Measurements from ENCODE around the gene RAB3IL1. TPM values are rescaled to one million over a fixed set of nuclear protein-coding genes. Genes with fewer than 3 reads are reported as not detected.
A peak's percentile ranks its signal among the peaks of the same experiment; 100 is the strongest.
"Not testable (repeated sequence)": the region's sequence is repeated elsewhere in the genome, so short reads cannot be mapped to it uniquely, and the experiment has no call there.

RAB3IL1 gene
- total RNA-seq, 1 donor from 2014 or later: 9.4 TPM

GRCh38 chr11:61954851-61955421 lies 37.6 kb upstream of the RAB3IL1 start:
- DNase-seq (ENCODE audit: low spot score): peak; percentile 93
- intact Hi-C loops (cut with DNase I): loop anchor here (10.0 kb wide), 1 partner anchor 100 kb away; no protein-coding TSS in a partner anchor

- no peak for DNase-seq (ENCODE audit: low spot score)
- intact Hi-C loops (cut with DNase I): loop anchor here (10.0 kb wide), 1 partner anchor 101 kb away; no protein-coding TSS in a partner anchor
These were observed 36.9 kb upstream of the RAB3IL1 start for GRCh38 chr11:61954106-61954850.

- intact Hi-C loops (cut with DNase I): loop anchor here (10.0 kb wide), 1 partner anchor 101 kb away; no protein-coding TSS in a partner anchor
- not testable (repeated sequence) for DNase-seq (ENCODE audit: low spot score)
These were observed 36.3 kb upstream of the RAB3IL1 start for GRCh38 chr11:61953632-61954031.

- no peak for DNase-seq (ENCODE audit: low spot score)
- intact Hi-C loops (cut with DNase I): loop anchor here (10.0 kb wide), 1 partner anchor 102 kb away; no protein-coding TSS in a partner anchor
These were observed 35.5 kb upstream of the RAB3IL1 start for GRCh38 chr11:61952882-61953281.

- DNase-seq (ENCODE audit: low spot score): no peak
- intact Hi-C loops (cut with DNase I): loop anchor here (10.0 kb wide), 1 partner anchor 103 kb away; no protein-coding TSS in a partner anchor
These were observed 34.2 kb upstream of the RAB3IL1 start for GRCh38 chr11:61951484-61952135.

- intact Hi-C loops (cut with DNase I): loop anchor here (10.0 kb wide), 1 partner anchor 105 kb away; no protein-coding TSS in a partner anchor
- DNase-seq (ENCODE audit: low spot score): no peak
These were observed 32.7 kb upstream of the RAB3IL1 start, which contains the start of gene BEST1 for GRCh38 chr11:61950035-61950547. BEST1 (plus strand) TSS chr11:61950351; CDS start chr11:61951807, 1,456 bp downstream.

GRCh38 chr11:61949169-61950034 lies 32.0 kb upstream of the RAB3IL1 start:
- intact Hi-C loops (cut with DNase I): loop anchor here (2.0 to 10.0 kb wide), 3 partner anchors 79 to 133 kb away; no protein-coding TSS in a partner anchor
- no peak for DNase-seq (ENCODE audit: low spot score)

GRCh38 chr11:61948505-61948904 lies 31.1 kb upstream of the RAB3IL1 start:
- DNase-seq (ENCODE audit: low spot score): no peak
- intact Hi-C loops (cut with DNase I): loop anchor here (2.0 to 5.0 kb wide), 2 partner anchors 78 to 134 kb away; no protein-coding TSS in a partner anchor

GRCh38 chr11:61947486-61948210 lies 30.3 kb upstream of the RAB3IL1 start:
- intact Hi-C loops (cut with DNase I): loop anchor here (1.0 to 5.0 kb wide), 4 partner anchors 49 to 150 kb away; no protein-coding TSS in a partner anchor
- peak; percentile 93 for DNase-seq (ENCODE audit: low spot score)

- no peak for DNase-seq (ENCODE audit: low spot score)
These were observed 29.5 kb upstream of the RAB3IL1 start for GRCh38 chr11:61946894-61947293.

GRCh38 chr11:61945191-61945590 lies 27.8 kb upstream of the RAB3IL1 start:
- DNase-seq (ENCODE audit: low spot score): no peak
- intact Hi-C loops (cut with DNase I): loop anchor here (5.0 kb wide), 1 partner anchor 137 kb away; no protein-coding TSS in a partner anchor

More at GRCh38 chr11:61946894-61947293, 29.5 kb upstream of the RAB3IL1 start:
- intact Hi-C loops (cut with DNase I): loop anchor here (1.0 to 5.0 kb wide), 3 partner anchors 48 to 150 kb away; no protein-coding TSS in a partner anchor

- no peak for DNase-seq (ENCODE audit: low spot score)
These were observed 23.1 kb upstream of the RAB3IL1 start for GRCh38 chr11:61940466-61940865.

GRCh38 chr11:61935861-61936260 lies 18.5 kb upstream of the RAB3IL1 start:
- intact Hi-C loops (cut with DNase I): no loop called here
- DNase-seq (ENCODE audit: low spot score): no peak

More at GRCh38 chr11:61940466-61940865, 23.1 kb upstream of the RAB3IL1 start:
- intact Hi-C loops (cut with DNase I): no loop called here

GRCh38 chr11:61930933-61931332 lies 13.6 kb upstream of the RAB3IL1 start:
- intact Hi-C loops (cut with DNase I): no loop called here

GRCh38 chr11:61928606-61929005 lies 11.2 kb upstream of the RAB3IL1 start:
- intact Hi-C loops (cut with DNase I): no loop called here

More at GRCh38 chr11:61930933-61931332, 13.6 kb upstream of the RAB3IL1 start:
- no peak for DNase-seq (ENCODE audit: low spot score)

GRCh38 chr11:61927501-61927900 lies 10.1 kb upstream of the RAB3IL1 start:
- intact Hi-C loops (cut with DNase I): no loop called here
- DNase-seq (ENCODE audit: low spot score): no peak

More at GRCh38 chr11:61928606-61929005, 11.2 kb upstream of the RAB3IL1 start:
- no peak for DNase-seq (ENCODE audit: low spot score)

- DNase-seq (ENCODE audit: low spot score): no peak
- intact Hi-C loops (cut with DNase I): no loop called here
These were observed 8.9 kb upstream of the RAB3IL1 start for GRCh38 chr11:61926235-61926634.

GRCh38 chr11:61925736-61926135 lies 8.4 kb upstream of the RAB3IL1 start:
- no peak for DNase-seq (ENCODE audit: low spot score)
- intact Hi-C loops (cut with DNase I): no loop called here

Measured in cardiac septum (tissue), 1 donor.